Neuron (in vitro differentiated cells): Measurements from ENCODE around the gene SCAANT1.

Experiments
- H2AFZ ChIP-seq: one replicate; pipeline ENCODE4 v1.6.1; 2013; ENCODE audit warnings: low read depth, mild to moderate bottlenecking, inconsistent platforms, low read length, moderate library complexity
- H3K27me3 ChIP-seq: one replicate; pipeline ENCODE4 v1.6.1; 2013; ENCODE audit warnings: low read length; ENCODE audit not compliant: insufficient read depth
- H3K36me3 ChIP-seq: one replicate; pipeline ENCODE4 v1.6.1; 2013; ENCODE audit warnings: low read length; ENCODE audit not compliant: insufficient read depth
- H3K4me1 ChIP-seq: one replicate; pipeline ENCODE4 v1.6.1; 2013; ENCODE audit warnings: low read length; ENCODE audit not compliant: insufficient read depth
- H3K4me3 ChIP-seq: 2 replicates; pipeline ENCODE4 v1.5.1; 2013; ENCODE audit warnings: mild to moderate bottlenecking, low read length, moderate library complexity
- H3K9me3 ChIP-seq: one replicate; pipeline ENCODE4 v1.6.1; 2013; ENCODE audit warnings: low read length

SCAANT1 gene

DNA sequence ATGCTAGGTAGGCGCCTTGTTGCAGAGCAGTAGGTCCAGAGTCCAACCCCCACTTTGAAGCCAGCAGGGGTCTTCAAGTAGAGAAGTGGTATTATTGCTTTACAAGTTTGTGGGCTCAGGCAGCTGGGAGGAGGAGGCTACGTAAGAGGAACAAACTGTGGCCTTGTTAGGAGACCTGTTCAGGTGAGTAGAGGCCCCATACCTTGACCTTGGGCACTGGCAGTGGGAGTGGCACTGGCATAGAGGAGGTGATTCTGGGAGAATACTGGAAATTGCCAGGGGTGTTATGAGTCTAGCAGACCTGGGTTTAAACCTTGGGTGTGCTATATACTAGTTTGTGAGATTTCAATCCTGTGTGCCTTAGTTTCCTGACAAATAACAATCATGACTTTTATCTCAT is 34.6 kb upstream of the SCAANT1 start:
- Histone ChIP-seq H2AFZ (no peak overlapping the region), H3K36me3 (peaks cover 6% of the 10 kb centered on the region), H3K9me3 (no peaks in the 10 kb centered on the region), H3K4me1 (peaks cover 17% of the 10 kb centered on the region), H3K4me3 (no peak overlapping the region), H3K27me3 (no peaks in the 10 kb centered on the region)

DNA sequence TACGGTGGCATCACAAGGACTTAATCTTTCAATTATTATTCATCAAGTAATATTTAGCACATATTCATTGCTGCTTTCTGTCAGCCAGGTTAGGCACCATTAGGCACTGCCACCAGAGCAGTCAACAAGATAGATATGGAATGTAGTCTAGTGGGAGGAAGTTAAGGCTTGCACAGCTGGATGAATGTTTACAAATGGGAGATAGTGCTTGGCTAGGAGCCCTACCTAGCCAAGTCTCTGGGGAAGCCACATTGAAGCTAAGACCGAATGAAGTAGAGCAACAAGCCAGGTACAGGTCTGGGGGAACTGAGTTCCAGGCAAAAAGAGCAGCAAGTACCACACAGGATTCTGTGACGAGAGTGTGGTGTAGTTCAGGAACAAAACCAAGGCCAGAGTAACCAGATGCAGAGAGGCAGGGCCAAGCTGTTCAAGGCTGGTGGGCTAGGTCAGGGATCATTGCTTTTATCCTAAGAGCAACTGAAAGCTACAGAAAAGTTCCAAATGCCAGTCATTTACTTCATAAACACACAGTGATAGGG is 33.4 kb upstream of the SCAANT1 start:
- H3K36me3 ChIP-seq = peaks cover 6% of the 10 kb centered on the region
- peaks cover 6% of the 10 kb centered on the region for H3K4me1 ChIP-seq
- no peaks in the 10 kb centered on the region for H3K27me3 ChIP-seq
- H2AFZ ChIP-seq = no peak overlapping the region
- H3K4me3 ChIP-seq = no peak overlapping the region
- H3K9me3 ChIP-seq = no peaks in the 10 kb centered on the region

DNA sequence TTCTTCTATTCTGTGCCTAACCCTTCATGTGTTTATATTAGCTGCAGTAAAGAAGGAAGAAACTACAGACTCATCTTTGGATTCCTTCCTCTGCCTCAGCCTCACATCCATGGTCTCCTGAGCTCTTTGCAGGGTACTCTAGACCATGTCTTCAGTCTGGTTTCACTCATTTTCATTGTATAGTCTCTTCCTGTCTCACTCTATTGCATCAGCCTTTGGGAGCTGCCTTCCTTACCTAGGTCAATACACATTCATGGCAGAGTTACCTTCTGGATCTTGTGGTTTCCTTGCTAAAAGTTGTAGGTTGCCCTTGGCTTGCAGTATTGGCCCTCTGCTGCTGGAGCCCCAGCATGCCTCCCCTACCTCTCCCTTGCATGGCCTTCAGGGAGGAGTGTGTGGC is 31.5 kb upstream of the SCAANT1 start:
- no peak overlapping the region for H3K4me3 ChIP-seq

DNA sequence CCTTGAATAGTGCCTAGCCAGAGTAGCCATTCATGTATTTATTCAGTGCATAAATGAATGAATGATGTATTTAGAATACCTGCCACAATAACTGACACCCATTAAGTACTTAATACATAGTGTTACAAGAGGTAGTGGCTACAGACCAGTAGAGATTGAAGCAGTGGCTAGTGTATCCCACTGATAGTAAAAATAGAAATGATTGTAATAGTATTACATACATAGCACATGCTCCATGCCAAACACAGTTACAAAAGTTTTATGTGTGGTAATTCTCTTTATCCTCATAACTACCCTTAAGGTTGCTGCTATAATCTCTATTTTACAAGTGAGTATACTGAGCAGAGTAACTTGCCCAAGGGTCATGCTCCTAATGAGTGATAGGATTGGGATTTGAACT is 30.3 kb upstream of the SCAANT1 start:
- no peaks in the 10 kb centered on the region for H3K27me3 ChIP-seq
- no peak overlapping the region for H3K4me3 ChIP-seq
- no peaks in the 10 kb centered on the region for H3K9me3 ChIP-seq
- no peaks in the 10 kb centered on the region for H3K4me1 ChIP-seq
- H3K36me3 ChIP-seq = peaks cover 9% of the 10 kb centered on the region
- H2AFZ ChIP-seq = no peak overlapping the region

More for the DNA sequence above, 31.5 kb upstream of the SCAANT1 start:
- H3K4me1 ChIP-seq = no peaks in the 10 kb centered on the region
- no peaks in the 10 kb centered on the region for H3K27me3 ChIP-seq
- H3K9me3 ChIP-seq = no peaks in the 10 kb centered on the region
- H2AFZ ChIP-seq = no peak overlapping the region
- peaks cover 9% of the 10 kb centered on the region for H3K36me3 ChIP-seq

DNA sequence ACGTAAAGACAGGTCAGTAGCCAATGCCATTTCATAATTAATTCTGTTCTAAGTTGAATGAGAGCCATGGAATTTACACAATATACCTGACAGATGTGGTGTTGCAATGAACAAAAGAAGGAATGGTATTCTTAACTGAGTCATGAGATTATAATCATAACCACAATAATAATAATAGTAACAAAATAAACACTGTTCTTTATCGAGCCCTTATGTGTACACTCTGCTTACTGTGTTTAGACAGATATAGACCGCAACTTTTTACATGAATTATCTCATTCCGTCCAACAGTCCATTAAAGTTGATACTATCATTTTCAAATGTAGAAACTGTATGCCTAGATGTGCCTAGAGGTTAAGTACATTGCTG is 28.2 kb upstream of the SCAANT1 start:
- no peaks in the 10 kb centered on the region for H3K27me3 ChIP-seq
- H2AFZ ChIP-seq = no peak overlapping the region
- no peaks in the 10 kb centered on the region for H3K9me3 ChIP-seq
- H3K36me3 ChIP-seq = peaks cover 9% of the 10 kb centered on the region
- no peaks in the 10 kb centered on the region for H3K4me1 ChIP-seq
- no peak overlapping the region for H3K4me3 ChIP-seq

DNA sequence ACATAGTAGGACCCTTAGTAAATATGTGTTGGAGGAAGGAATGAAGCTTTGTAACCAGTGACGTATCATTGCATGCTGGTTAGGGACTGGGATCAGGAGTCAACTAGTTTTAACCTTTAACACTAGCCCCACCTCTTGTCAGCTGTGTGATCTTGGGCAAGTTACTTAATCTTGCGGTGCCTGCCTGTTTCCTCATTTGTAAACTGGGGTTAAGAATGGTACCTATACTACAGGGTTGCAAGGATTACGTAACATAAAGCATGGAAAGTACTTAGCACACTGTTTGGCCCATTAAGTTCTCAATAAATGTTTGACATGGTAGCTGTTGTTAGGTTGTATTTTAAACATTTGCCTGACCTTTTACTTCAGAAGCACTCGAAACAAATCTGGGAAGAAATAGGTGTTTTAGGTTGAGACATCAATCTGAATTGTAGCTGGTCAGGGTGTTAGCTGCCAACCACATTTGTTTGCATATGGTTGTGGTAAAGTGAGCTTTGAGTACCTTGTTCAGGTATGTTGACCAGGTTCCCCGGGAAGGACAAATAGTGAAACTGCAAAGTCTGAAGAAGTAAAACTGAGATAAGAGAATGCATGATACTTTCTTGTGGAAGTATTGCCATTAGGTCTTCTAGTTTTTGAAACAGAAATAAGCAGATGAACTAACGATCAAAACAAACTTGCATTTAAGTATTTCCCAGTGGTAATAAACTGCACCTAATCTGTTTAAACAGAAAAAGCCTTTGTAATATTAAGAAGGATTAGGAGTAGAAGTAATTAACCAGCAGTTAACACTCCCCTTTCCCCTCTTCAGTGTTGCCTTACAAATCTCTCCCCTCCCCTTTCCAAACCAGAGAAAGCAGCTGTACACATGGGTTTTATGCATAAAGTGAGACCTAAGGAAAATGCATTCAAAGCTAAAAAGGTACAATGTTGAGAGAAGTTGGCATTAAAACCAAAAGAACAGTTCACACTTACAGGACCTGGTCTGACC is 25.8 kb upstream of the SCAANT1 start:
- no peak overlapping the region for H3K4me3 ChIP-seq
- no peaks in the 10 kb centered on the region for H3K4me1 ChIP-seq
- H2AFZ ChIP-seq = no peak overlapping the region

DNA sequence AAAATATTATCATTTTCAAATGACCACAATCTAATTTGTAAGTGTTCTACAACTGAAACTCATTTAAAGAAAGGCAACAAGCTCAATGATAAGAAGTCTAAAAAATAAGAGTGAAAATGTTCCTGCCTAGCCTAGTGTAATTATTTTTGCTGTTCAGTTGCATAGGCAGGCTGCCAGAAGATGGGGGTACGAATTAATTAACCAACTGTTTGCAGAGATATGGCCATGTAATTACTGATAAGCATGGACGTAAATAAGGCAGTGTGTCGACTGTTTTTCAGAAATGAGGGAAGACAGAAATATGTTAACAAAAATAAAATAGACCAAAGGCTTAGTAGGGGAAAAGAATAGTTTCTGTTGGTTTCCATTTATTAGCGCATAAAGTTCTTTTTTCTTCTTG is 24.7 kb upstream of the SCAANT1 start:
- H3K4me1 ChIP-seq = no peaks in the 10 kb centered on the region

More for the DNA sequence above, 25.8 kb upstream of the SCAANT1 start:
- H3K27me3 ChIP-seq = no peaks in the 10 kb centered on the region
- peaks cover 5% of the 10 kb centered on the region for H3K36me3 ChIP-seq
- no peaks in the 10 kb centered on the region for H3K9me3 ChIP-seq

DNA sequence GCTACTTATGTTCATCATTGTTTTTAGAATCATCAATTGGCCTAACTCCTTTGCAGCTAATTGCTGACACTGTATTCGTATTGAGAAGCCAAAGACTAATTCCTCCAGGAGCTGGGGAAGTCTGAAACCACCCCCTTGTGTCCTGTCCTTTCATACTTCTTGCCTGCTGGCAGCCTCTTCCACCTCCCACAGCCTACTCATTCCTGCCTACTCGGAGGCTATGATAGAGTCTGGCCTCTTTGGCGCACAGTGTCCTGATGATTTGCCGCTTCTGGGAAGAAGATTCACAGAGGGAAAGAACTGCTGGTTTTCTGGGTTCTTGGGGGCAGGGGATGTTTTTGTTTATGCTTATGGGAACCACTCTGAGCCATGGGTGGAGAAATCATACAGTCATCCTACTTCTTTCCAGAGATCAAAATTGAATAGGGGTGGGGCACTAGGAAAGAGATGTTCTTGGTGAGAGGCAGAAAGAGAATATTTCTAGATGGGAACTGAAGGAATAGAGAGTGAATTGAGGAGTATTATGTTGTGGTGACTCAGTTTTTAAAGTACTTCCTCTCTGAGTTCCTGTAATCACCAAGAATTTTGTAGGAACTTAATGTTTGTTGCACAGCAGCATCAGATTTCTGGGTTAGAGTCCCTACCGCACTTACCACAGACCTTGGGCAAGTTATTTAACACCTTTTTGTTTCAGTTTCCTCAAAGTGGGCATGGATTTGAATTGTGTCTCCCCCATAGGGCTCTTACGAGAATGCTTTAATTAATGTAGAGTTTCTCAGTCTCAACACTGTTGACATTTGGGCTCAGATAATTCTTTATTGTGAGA is 22.1 kb upstream of the SCAANT1 start:
- Histone ChIP-seq H3K4me1 (no peaks in the 10 kb centered on the region), H3K9me3 (no peaks in the 10 kb centered on the region), H3K36me3 (peaks cover 3% of the 10 kb centered on the region), H3K4me3 (no peak overlapping the region), H3K27me3 (no peaks in the 10 kb centered on the region), H2AFZ (no peak overlapping the region)

More for the DNA sequence above, 24.7 kb upstream of the SCAANT1 start:
- H3K4me3 ChIP-seq = no peak overlapping the region
- no peak overlapping the region for H2AFZ ChIP-seq
- H3K27me3 ChIP-seq = no peaks in the 10 kb centered on the region
- no peaks in the 10 kb centered on the region for H3K9me3 ChIP-seq
- peaks cover 5% of the 10 kb centered on the region for H3K36me3 ChIP-seq

DNA sequence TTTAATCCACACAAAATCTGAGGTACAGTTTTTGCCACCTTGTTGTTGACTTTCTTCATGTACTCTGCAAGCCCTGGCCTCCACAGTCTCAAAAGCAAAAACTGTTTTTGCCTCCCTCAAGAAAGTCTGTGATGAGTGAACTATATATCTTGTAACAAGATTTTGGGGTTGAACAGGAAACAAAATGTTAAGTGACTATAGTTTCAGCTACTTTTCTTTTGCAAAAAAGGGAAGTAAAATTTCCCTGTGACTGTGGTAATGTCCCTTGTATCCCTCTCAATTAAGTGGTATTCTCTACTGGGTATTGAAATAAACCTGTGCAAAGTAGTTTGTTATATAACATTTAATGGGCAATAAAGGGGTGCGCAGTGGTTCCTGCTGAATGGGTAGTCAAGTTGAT is 21.3 kb upstream of the SCAANT1 start:
- Histone ChIP-seq H3K4me1 (no peaks in the 10 kb centered on the region), H3K4me3 (no peak overlapping the region), H2AFZ (no peak overlapping the region), H3K36me3 (peaks cover 3% of the 10 kb centered on the region), H3K27me3 (no peaks in the 10 kb centered on the region), H3K9me3 (no peaks in the 10 kb centered on the region)

DNA sequence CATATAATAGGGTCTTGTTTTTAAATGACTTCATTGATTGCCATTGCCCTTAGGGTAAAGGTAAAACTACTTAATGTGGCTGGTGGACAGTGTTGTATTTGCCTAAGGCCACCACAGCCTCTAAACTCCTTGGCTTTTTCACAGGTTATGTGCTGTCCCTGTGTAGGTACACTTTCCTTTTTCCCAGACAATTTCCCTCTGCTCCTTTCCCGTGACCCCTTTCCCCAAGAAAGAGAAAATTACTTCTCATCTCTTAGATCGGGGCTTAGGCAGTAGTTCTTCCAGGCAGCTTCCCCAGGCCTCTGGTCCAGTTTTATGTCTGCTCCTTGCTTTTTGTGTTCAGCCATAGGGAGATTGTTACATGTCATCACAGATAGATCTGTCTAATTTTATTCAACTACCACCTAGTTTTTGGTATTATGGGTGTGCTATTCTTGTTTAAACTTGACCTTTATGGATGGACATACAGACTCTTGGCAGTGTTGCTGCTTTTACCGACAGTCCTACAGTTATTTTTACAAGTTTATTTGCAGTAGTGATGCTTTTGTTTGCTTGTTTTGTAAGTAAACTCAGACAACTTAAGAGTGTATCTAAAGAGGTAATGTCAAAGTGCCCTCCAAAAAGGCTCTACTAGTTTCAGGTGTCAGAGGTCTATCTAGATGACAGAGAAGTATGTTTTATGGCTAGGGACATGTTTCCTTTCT is 20.5 kb upstream of the SCAANT1 start:
- no peaks in the 10 kb centered on the region for H3K9me3 ChIP-seq
- no peaks in the 10 kb centered on the region for H3K27me3 ChIP-seq
- no peak overlapping the region for H2AFZ ChIP-seq
- H3K36me3 ChIP-seq = peaks cover 3% of the 10 kb centered on the region
- no peaks in the 10 kb centered on the region for H3K4me1 ChIP-seq
- no peak overlapping the region for H3K4me3 ChIP-seq

DNA sequence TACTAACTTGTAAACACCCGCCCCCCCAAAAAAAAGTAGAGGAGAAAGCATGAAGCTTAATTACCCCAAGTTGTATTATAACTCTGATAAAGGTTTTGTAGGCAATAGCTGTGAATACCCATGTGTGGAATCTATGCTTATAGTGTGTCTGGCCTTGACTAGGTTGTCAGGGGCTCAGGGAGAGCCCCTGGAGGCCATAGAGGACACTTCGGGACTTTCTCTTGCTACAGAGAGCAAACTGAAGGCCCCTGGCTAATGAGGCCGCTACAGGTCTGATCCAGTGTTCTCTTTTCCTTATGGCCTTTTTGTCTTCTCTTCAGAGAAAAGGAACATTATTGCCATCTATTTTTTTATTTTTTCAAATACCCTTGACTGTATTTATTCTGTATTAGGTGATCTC is 19.1 kb upstream of the SCAANT1 start:
- H3K36me3 ChIP-seq = peaks cover 6% of the 10 kb centered on the region
- H2AFZ ChIP-seq = no peak overlapping the region
- no peak overlapping the region for H3K4me3 ChIP-seq
- H3K27me3 ChIP-seq = no peaks in the 10 kb centered on the region
- no peaks in the 10 kb centered on the region for H3K9me3 ChIP-seq
- no peaks in the 10 kb centered on the region for H3K4me1 ChIP-seq

DNA sequence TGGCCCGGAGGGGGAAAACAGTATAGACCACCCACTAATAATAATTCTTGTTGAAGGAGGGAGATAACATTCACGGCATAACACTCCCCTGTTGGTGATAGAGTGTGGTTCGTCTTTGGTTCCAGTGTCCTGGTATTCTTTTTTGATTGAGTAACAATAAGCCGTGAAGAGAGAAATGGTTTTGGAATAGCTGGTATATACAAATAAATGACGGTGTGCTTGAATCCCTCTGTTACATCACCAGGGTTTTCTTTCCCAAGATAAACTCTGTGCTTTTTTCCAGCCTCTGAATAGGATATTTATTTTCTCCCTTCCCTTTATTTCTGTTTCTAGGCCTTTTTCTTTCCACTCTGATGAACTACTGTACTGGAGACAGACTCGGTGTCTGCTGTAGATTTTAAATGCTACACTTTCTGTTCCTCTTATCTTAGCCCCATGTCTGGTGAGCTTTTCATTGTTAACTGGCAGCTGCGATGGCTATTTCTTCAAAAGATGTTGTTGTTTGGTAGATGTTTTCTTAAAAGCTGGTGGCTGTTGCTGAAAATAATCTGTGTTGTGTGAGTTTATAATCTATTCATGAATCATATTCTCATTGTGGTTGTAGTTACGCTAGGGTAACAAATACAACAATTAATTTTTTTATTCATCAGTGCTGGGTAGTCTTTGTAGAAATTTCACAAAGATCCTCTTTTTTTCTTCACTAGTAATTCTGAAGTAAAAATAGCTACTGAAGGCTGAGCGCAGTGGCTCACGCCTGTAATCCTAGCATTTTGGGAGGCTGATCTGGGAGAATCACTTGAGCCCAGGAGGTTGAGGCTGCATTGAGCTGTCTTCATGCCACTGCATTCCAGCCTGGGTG is 15.5 kb upstream of the SCAANT1 start:
- peaks cover 26% of the 10 kb centered on the region for H3K36me3 ChIP-seq
- H3K4me1 ChIP-seq = no peaks in the 10 kb centered on the region
- no peaks in the 10 kb centered on the region for H3K27me3 ChIP-seq
- H3K9me3 ChIP-seq = peaks cover 18% of the 10 kb centered on the region
- H2AFZ ChIP-seq = no peak overlapping the region
- H3K4me3 ChIP-seq = no peak overlapping the region
